H1 (cell line): ENCODE results near the gene REPS1. TPM values are rescaled to one million over a fixed set of nuclear protein-coding genes. Genes with fewer than 3 reads are reported as not detected.

Experiments used
- CTCF ChIA-PET: fragments of 300-600 bp; sonication (Branson Sonifier 250); formaldehyde crosslinking; loops from one replicate; lab custom pipeline; 2021; ENCODE audit not compliant: partially characterized antibody; lab: Charles Lee
- POLR2A ChIA-PET: fragments of 300-600 bp; sonication (Branson Sonifier 250); formaldehyde crosslinking; loops from one replicate; lab custom pipeline; 2021; ENCODE audit warnings: inconsistent platforms; ENCODE audit not compliant: partially characterized antibody; lab: Charles Lee
- DNase-seq, 2 experiments: peaks; one replicate each; pipeline versions ENCODE4 v3.0.0 to v3.0.0-alpha.2; 2010 to 2022; ENCODE audit warnings: low spot score in 2 of 2, low read depth in 1 of 2, mixed read lengths in 1 of 2
- FAIRE-seq: peaks from 2 replicates; lab custom pipeline; 2011; peaks lifted over from hg19 to GRCh38; lab: Jason Lieb, UNC
- H2AFZ ChIP-seq: 2 replicates; pipeline ENCODE4 v1.8.1; 2012; ENCODE audit warnings: low read length, inconsistent platforms
- H2AK5ac ChIP-seq: 2 replicates; pipeline ENCODE4 v1.6.1; 2013; ENCODE audit warnings: low read depth, low read length
- H2BK120ac ChIP-seq: replicated peaks from 2 replicates; pipeline ENCODE3; 2013; ENCODE audit warnings: low read depth, low read length, inconsistent platforms
- H2BK12ac ChIP-seq: 2 replicates; pipeline ENCODE4 v1.6.1; 2013; ENCODE audit warnings: low read depth, low read length
- H2BK15ac ChIP-seq: 2 replicates; pipeline ENCODE4 v1.6.1; 2013; ENCODE audit warnings: low read length
- H2BK20ac ChIP-seq: 2 replicates; pipeline ENCODE4 v1.6.1; 2013; ENCODE audit warnings: low read length
- H2BK5ac ChIP-seq: 2 replicates; pipeline ENCODE4 v1.6.1; 2013; ENCODE audit warnings: low read depth, low read length
- H3K14ac ChIP-seq: 2 replicates; pipeline ENCODE4 v1.6.1; 2013; ENCODE audit warnings: inconsistent platforms; ENCODE audit not compliant: insufficient read length
- H3K18ac ChIP-seq: 2 replicates; pipeline ENCODE4 v1.6.1; 2013; ENCODE audit warnings: low read length; ENCODE audit errors: extremely low read depth
- H3K23ac ChIP-seq: 2 replicates; pipeline ENCODE4 v1.6.1; 2013; ENCODE audit warnings: inconsistent platforms; ENCODE audit not compliant: insufficient read length
- H3K23me2 ChIP-seq: 2 replicates; pipeline ENCODE4 v1.6.1; 2013; ENCODE audit warnings: low read depth, low read length
- H3K27ac ChIP-seq: 2 replicates; pipeline ENCODE4 v1.6.1; 2011; ENCODE audit warnings: low read depth, low read length, inconsistent platforms
- H3K27me3 ChIP-seq, 4 experiments: replicated peaks in 1 of 4; 1 replicate in 1 of 4; 2 replicates in 3 of 4; pipeline versions ENCODE4 v1.6.1 to v1.8.1; 2011 to 2013; ENCODE audit warnings: low read length in 3 of 4, mild to moderate bottlenecking in 3 of 4, inconsistent platforms in 2 of 4, mixed read lengths in 2 of 4, moderate library complexity in 1 of 4; ENCODE audit not compliant: control insufficient read depth in 3 of 4, insufficient read depth in 3 of 4; ENCODE audit errors: extremely low read depth in 1 of 4
- H3K36me3 ChIP-seq, 4 experiments: 2 replicates each; pipeline versions ENCODE4 v1.6.1 to v1.8.1; 2011 to 2013; ENCODE audit warnings: mild to moderate bottlenecking in 4 of 4, low read length in 3 of 4, moderate library complexity in 2 of 4, control low read depth in 1 of 4, inconsistent platforms in 1 of 4; ENCODE audit not compliant: insufficient read depth in 4 of 4, control insufficient read depth in 2 of 4
- H3K4ac ChIP-seq: replicated peaks from 2 replicates; pipeline ENCODE3; 2013; ENCODE audit warnings: low read length, low read depth, mixed read lengths, inconsistent platforms; ENCODE audit not compliant: insufficient read length
- H3K4me1 ChIP-seq, 4 experiments: replicated peaks in 1 of 4; 1 replicate in 1 of 4; 2 replicates in 3 of 4; pipeline versions ENCODE4 v1.6.1 to v1.8.1; 2011 to 2013; ENCODE audit warnings: low read length in 3 of 4, inconsistent platforms in 2 of 4, mixed read lengths in 1 of 4; ENCODE audit not compliant: insufficient read depth in 4 of 4, control insufficient read depth in 3 of 4
- H3K4me2 ChIP-seq, 2 experiments: 2 replicates each; pipeline versions ENCODE4 v1.6.1 to v1.8.1; 2011 to 2013; ENCODE audit warnings: low read depth in 2 of 2, low read length in 2 of 2, control low read depth in 1 of 2, inconsistent platforms in 1 of 2, mild to moderate bottlenecking in 1 of 2; ENCODE audit not compliant: insufficient read depth in 1 of 2
- H3K4me3 ChIP-seq, 4 experiments: fragments of 200-600, 300-600 bp in 1 of 4; sonication (generic), shearing (Covaris generic), sonication (Bioruptor Twin) in 1 of 4; 2 replicates each; pipeline versions ENCODE4 v1.5.1 to v1.8.1; 2011 to 2016; ENCODE audit warnings: low read length in 4 of 4, low read depth in 3 of 4, control low read depth in 2 of 4, inconsistent platforms in 2 of 4, mild to moderate bottlenecking in 2 of 4, mixed read lengths in 1 of 4, moderate library complexity in 1 of 4; ENCODE audit not compliant: insufficient read depth in 2 of 4; ENCODE audit errors: extremely low read depth in 1 of 4
- H3K56ac ChIP-seq: replicated peaks from 2 replicates; pipeline ENCODE3; 2013; ENCODE audit warnings: low read depth, mild to moderate bottlenecking, mixed read lengths, low read length, inconsistent platforms; ENCODE audit not compliant: insufficient read length
- H3K79me1 ChIP-seq: 2 replicates; pipeline ENCODE4 v1.6.1; 2013; ENCODE audit warnings: low read depth, low read length, control low read depth
- H3K79me2 ChIP-seq, 2 experiments: 2 replicates each; pipeline versions ENCODE4 v1.6.1 to v1.8.1; 2012 to 2013; ENCODE audit warnings: low read length in 2 of 2, mild to moderate bottlenecking in 2 of 2, inconsistent platforms in 1 of 2; ENCODE audit not compliant: insufficient read depth in 2 of 2, control insufficient read depth in 1 of 2
- H3K9ac ChIP-seq, 4 experiments: replicated peaks in 1 of 4; 1 replicate in 1 of 4; 2 replicates in 3 of 4; pipeline versions ENCODE4 v1.6.1 to v1.8.1; 2011 to 2013; ENCODE audit warnings: low read depth in 3 of 4, low read length in 3 of 4, control low read depth in 2 of 4, mild to moderate bottlenecking in 2 of 4, moderate library complexity in 2 of 4, inconsistent platforms in 1 of 4; ENCODE audit errors: extremely low read depth in 1 of 4
- H3K9me3 ChIP-seq, 2 experiments: 2 replicates each; pipeline versions ENCODE4 v1.6.1 to v1.8.1; 2012 to 2013; ENCODE audit warnings: mild to moderate bottlenecking in 2 of 2, moderate library complexity in 2 of 2, control low read depth in 1 of 2, inconsistent platforms in 1 of 2, low read depth in 1 of 2, low read length in 1 of 2, mixed read lengths in 1 of 2; ENCODE audit not compliant: insufficient read depth in 2 of 2
- H4K20me1 ChIP-seq, 2 experiments: replicated peaks in 1 of 2; 2 replicates each; pipeline versions ENCODE3 to v1.8.1; 2011 to 2013; ENCODE audit warnings: inconsistent platforms in 2 of 2, low read length in 2 of 2, mild to moderate bottlenecking in 1 of 2; ENCODE audit not compliant: insufficient read depth in 2 of 2, control insufficient read depth in 1 of 2
- H4K5ac ChIP-seq: 2 replicates; pipeline ENCODE4 v1.6.1; 2013; ENCODE audit warnings: low read length, low read depth, mixed read lengths, inconsistent platforms; ENCODE audit not compliant: insufficient read length
- H4K8ac ChIP-seq: 2 replicates; pipeline ENCODE4 v1.8.0; 2013; ENCODE audit warnings: mild to moderate bottlenecking, moderate library complexity, low read length, inconsistent platforms; ENCODE audit not compliant: insufficient read depth; ENCODE audit errors: extremely low read depth
- H4K91ac ChIP-seq: replicated peaks from 2 replicates; pipeline ENCODE3; 2013; ENCODE audit warnings: low read length, mixed read lengths, inconsistent platforms; ENCODE audit not compliant: insufficient read length
- EP300 ChIP-seq, 2 experiments: IDR thresholded peaks; 1 replicate in 1 of 2; 2 replicates in 1 of 2; pipeline ENCODE4 v1.6.1; 2011 to 2012; ENCODE audit warnings: low read depth in 2 of 2, low read length in 2 of 2, mild to moderate bottlenecking in 2 of 2, borderline replicate concordance in 1 of 2, inconsistent platforms in 1 of 2, moderate library complexity in 1 of 2
- GABPA ChIP-seq: IDR thresholded peaks from 2 replicates; pipeline ENCODE4 v1.6.1; 2011; ENCODE audit warnings: mild to moderate bottlenecking, low read length, moderate library complexity, borderline replicate concordance; ENCODE audit not compliant: insufficient read depth
- HDAC2 ChIP-seq, 2 experiments: fragments of 300-600 bp in 1 of 2; sonication (generic) in 1 of 2; IDR thresholded peaks; 2 replicates each; pipeline ENCODE4 v1.6.1; 2011 to 2012; ENCODE audit warnings: low read depth in 2 of 2, low read length in 2 of 2, mild to moderate bottlenecking in 2 of 2, moderate library complexity in 2 of 2, borderline replicate concordance in 1 of 2, inconsistent platforms in 1 of 2
- KDM4A ChIP-seq: IDR thresholded peaks from one replicate; pipeline ENCODE4 v1.7.1; 2012; ENCODE audit warnings: low read depth, mild to moderate bottlenecking, moderate library complexity, low read length, inconsistent platforms; ENCODE audit not compliant: severe bottlenecking
- PHF8 ChIP-seq: fragments of 200-600 bp; sonication (generic); conservative IDR thresholded peaks from 2 replicates; pipeline ENCODE4 v1.7.1; 2012; ENCODE audit warnings: low read depth, mild to moderate bottlenecking, inconsistent platforms, low read length, moderate library complexity
- POLR2A ChIP-seq, 2 experiments: IDR thresholded peaks; 1 replicate in 1 of 2; 2 replicates in 1 of 2; pipeline ENCODE4 v1.6.1; 2011; ENCODE audit warnings: low read depth in 2 of 2, low read length in 2 of 2, mild to moderate bottlenecking in 2 of 2; ENCODE audit errors: control extremely low read depth in 1 of 2
- RBBP5 ChIP-seq: IDR thresholded peaks from 2 replicates; pipeline ENCODE4 v1.7.1; 2012; ENCODE audit warnings: low read depth, mild to moderate bottlenecking, inconsistent platforms, low read length, moderate library complexity, borderline replicate concordance
- RNF2 ChIP-seq: fragments of 200-900, 300-1000 bp; sonication (generic); IDR thresholded peaks from 2 replicates; pipeline ENCODE4 v1.7.1; 2016; ENCODE audit warnings: borderline replicate concordance, low read depth, mild to moderate bottlenecking, antibody characterized with exemption, low read length; ENCODE audit not compliant: poor library complexity, severe bottlenecking; ENCODE audit errors: missing control alignments
- SP4 ChIP-seq: IDR thresholded peaks from 2 replicates; pipeline ENCODE4 v1.6.1; 2012; ENCODE audit warnings: low read length, inconsistent platforms
- SRF ChIP-seq: IDR thresholded peaks from 2 replicates; pipeline ENCODE4 v1.6.1; 2011; ENCODE audit warnings: mild to moderate bottlenecking, low read depth, low read length, moderate library complexity
- TAF1 ChIP-seq: IDR thresholded peaks from 2 replicates; pipeline ENCODE4 v1.6.1; 2011; ENCODE audit warnings: mild to moderate bottlenecking, low read depth, low read length
- TCF12 ChIP-seq: IDR thresholded peaks from 2 replicates; pipeline ENCODE4 v1.6.1; 2011; ENCODE audit warnings: low read depth, mild to moderate bottlenecking, low read length
- USF2 ChIP-seq: IDR thresholded peaks from 2 replicates; pipeline ENCODE4 v1.6.1; 2011; ENCODE audit warnings: low read length, improper control_type of control experiment
- WGBS, 2 experiments: shearing (Covaris generic) in 1 of 2; methylation state at CpG; one replicate each; pipeline versions ENCODE4 v1.1.6 to v1.1.7; 2013 to 2015; ENCODE audit warnings: low lambda C conversion rate in 2 of 2, mixed read lengths in 2 of 2, inconsistent platforms in 1 of 2, low coverage in 1 of 2, missing lambda C conversion rate in 1 of 2; ENCODE audit not compliant: insufficient replicate concordance in 2 of 2, insufficient coverage in 1 of 2, insufficient read length in 1 of 2; ENCODE audit errors: extremely low coverage in 1 of 2, missing lambda C conversion rate in 1 of 2; 5-methylcytosine and 5-hydroxymethylcytosine counted together
- polyA plus RNA-seq, 7 experiments: library from polyadenylated mRNA; depleted of rRNA in 3 of 7; stranded (reverse) in 5 of 7; unstranded in 2 of 7; fragments of >200 nt in 5 of 7; fragments of 200-250 nt in 2 of 7; gene quantifications; 1 replicate in 5 of 7; 2 replicates in 1 of 7; 4 replicates in 1 of 7; pipeline versions ENCODE4 v1.2.1 to v1.2.3, GENCODE V29; 2011 to 2013; ENCODE audit warnings: missing spikeins in 2 of 7, mixed read lengths in 2 of 7
- total RNA-seq: library from RNA; stranded (reverse); fragmentation: NEBNext Ultra II Directional; extraction: Animal tissue kit (Norgen Biotek cat#: 25700); gene quantifications from 2 replicates; pipeline ENCODE4 v1.2.1, GENCODE V29; 2021

Gene REPS1
- total and polyA plus RNA-seq, 2 of the 8 experiments (the other 6 are each of a cell fraction or from before 2014, with no cell fraction given) = 52.1 to 68.9 TPM

- Histone ChIP-seq H3K14ac (no peak overlapping the region), H2BK5ac (no peak overlapping the region), H2AK5ac (no peak overlapping the region), H3K23ac (no peak overlapping the region), H3K4ac (no peak overlapping the region), H2BK20ac (no peak overlapping the region), H4K8ac (no peak overlapping the region), H3K9ac (no peak overlapping the region), H3K9me3 (no peaks in the 10 kb centered on the region), H2AFZ (no peak overlapping the region), H3K56ac (no peak overlapping the region), H3K27ac (no peak overlapping the region), H2BK12ac (no peak overlapping the region), H4K20me1 (peaks cover 0 to 6% of the 10 kb centered on the region in 2 experiments), H3K36me3 (peaks cover 6 to 87% (median 40%) of the 10 kb centered on the region in 4 experiments), H3K79me2 (no peaks in the 10 kb centered on the region), H3K27me3 (no peaks in the 10 kb centered on the region), H4K5ac (no peak overlapping the region), H2BK15ac (no peak overlapping the region), H3K23me2 (no peaks in the 10 kb centered on the region; the same call in 1 of the 2 replicates), H3K4me1 (no peaks in the 10 kb centered on the region), H2BK120ac (no peak overlapping the region), H4K91ac (no peak overlapping the region), H3K4me3 (no peak overlapping the region), H3K18ac (no peak overlapping the region), H3K4me2 (no peak overlapping the region), H3K79me1 (no peaks in the 10 kb centered on the region)
- CTCF ChIA-PET = no interaction called here
- WGBS, 2 experiments = 74% methylated on average over 4 of the region's 4 CpGs; no CpG with 5 or more reads in 1 of the 2 experiments
- POLR2A ChIA-PET = interaction anchor here (1.1 kb wide), 1 partner anchor 77 kb away, joined by 5 read pairs; no protein-coding TSS in a partner anchor
- no peak for FAIRE-seq
- DNase-seq = no peak
- TF ChIP-seq POLR2A (IDR thresholded peaks at IDR 0.05; ENCODE audit: control extremely low read depth in 1 of 2, low read depth in 2 of 2, low read length in 2 of 2) (no peak), SRF (no peak), TCF12 (no peak), RNF2 (no peak), USF2 (no peak), RBBP5 (no peak), TAF1 (no peak), EP300 (IDR thresholded peaks at IDR 0.05; ENCODE audit: borderline replicate concordance in 1 of 2, low read depth in 2 of 2, low read length in 2 of 2) (no peak), PHF8 (no peak), HDAC2 (IDR thresholded peaks at IDR 0.05; ENCODE audit: borderline replicate concordance in 1 of 2, low read depth in 2 of 2, low read length in 2 of 2) (no peak), GABPA (no peak), KDM4A (no peak), SP4 (no peak)
Observed at GRCh38 chr6:138909511-138909910, 78.5 kb downstream of the REPS1 start.
